HG03108 (cell line): ENCODE measurements around the gene FAT3.

Experiments used
- ATAC-seq: cut with Tn5 transposase; IDR thresholded peaks from one replicate; pipeline ENCODE4 v1.9.1; 2021; ENCODE audit warnings: moderate library complexity; ENCODE audit not compliant: unreplicated experiment

The FAT3 gene

DNA sequence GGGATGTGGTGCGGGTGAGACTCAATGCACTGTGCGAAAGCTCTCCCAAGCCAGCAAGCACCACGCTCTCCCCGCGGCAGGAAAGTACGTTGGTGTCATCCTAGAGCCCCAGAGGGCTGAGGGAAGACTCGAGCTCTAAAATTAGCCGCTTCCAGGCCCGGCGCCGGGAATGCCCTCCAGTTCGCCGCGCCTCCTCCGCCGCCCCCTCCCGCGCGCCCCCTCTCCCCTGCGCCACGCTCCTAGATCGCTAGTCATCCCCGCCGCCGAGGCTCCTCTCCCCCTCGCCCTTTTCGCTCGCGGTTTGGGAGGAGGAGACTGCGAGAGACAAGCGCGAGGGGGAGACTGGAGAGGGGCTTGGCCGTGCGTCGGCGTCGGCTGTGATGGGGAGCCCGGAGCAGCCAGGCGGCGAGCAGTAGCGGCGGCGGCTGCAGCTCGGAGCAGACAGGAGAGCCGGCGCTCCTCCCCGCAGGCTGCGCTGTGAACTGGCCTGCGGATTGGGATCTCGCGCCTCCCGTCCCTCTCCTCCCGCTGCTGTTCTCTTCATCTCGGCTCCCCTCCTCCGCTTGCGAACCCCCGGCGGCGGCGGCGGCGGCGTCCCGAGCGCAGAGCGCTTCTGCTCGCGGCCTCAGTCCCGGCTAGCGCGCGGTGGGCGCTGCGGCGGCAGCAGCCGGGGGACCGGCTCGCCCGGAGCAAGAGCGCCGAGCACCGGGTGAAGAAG is at the start of gene FAT3:
TSS of gene FAT3 (plus strand) at position 412 of the 718 bp plus-strand sequence. CDS start 127,295 bp downstream, outside the sequence.
- no peak for ATAC-seq

GRCh38 chr11:92179017-92179670 is 45.5 kb upstream of the FAT3 start:
- ATAC-seq = no peak

DNA sequence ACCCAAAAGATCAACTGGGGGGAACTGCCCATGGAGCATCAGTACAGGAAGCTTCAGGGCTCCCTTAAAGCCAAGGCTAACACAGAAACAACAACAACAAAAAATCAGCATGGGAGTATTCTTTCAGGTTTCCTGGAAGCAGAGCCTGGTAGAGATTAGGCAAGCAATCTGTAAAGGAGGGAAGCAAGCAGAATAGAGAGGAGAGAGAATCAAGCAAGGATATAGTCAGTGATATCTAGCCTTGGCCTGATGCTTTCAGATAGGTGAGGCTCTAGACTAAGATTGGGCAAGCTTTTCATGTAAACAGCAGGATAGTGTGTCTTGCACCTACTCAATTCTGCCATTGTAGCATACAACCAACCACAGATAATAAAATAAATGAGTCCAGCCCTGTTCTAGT is 44.4 kb upstream of the FAT3 start:
- ATAC-seq = no peak

GRCh38 chr11:92180664-92181251 is 43.9 kb upstream of the FAT3 start:
- no peak for ATAC-seq

GRCh38 chr11:92190535-92191206 is 33.9 kb upstream of the FAT3 start:
- ATAC-seq = no peak

DNA sequence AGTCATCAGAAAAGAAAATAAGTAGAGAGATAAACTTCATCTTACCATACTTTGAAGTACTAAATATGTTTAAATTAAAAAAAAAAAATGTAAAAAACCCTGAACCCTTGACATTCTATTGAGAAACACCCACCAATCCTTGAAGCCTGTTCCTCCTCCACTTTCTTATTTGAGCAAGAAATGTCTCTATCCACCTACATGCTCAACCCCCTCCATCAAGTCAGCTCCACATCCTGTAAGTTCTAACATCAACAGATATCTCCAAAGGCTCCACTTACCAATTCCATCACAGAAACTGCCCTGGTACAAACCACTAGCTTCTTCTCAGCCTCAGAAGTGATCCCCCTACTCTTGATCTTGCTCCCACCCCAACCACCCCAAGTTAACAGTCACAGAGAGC is 32.5 kb upstream of the FAT3 start:
- no peak for ATAC-seq

DNA sequence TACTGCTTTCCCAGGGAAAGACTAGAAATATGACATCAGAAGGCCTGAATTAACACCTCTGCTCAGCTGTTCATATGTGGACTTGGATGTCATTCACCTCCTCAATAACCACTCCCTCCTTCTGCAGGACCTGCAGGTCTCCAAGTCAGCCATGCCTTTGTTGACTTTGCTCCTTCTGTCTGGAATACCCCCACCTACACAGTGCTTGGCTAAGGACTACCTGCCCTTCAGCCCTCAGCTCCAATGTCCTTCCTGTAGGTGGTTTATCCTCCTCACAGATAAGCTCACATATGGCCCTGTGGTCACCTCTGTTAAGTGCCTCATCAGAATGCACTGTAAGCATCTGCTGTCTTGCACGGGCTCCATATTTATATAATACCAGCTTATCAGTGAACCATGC is 26.4 kb upstream of the FAT3 start:
- ATAC-seq = no peak

DNA sequence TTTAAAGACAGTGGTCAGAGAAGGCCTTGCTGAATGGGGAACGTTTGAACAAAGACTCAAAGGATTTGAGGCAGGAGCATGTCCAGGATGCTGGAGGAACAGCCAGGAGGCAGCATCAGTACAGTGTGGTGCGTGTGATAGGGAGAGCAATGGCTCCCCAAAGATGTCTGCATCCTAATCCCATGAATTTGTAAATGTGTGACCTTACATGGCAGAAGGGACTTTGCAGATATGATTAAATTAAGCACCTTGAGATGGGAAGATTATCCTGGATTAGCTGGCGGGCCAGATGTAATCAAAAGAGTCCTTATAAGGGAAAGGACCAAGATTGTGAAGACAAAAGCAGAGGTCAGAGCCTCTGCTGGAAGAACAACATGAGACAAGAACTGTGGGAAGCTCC is 24.6 kb upstream of the FAT3 start:
- ATAC-seq = no peak

GRCh38 chr11:92204731-92205130 is 19.9 kb upstream of the FAT3 start:
- ATAC-seq = no peak

- ATAC-seq = no peak
These were observed 18.2 kb upstream of the FAT3 start for GRCh38 chr11:92206441-92206840.

GRCh38 chr11:92211576-92212167 is 12.9 kb upstream of the FAT3 start:
- ATAC-seq = no peak

GRCh38 chr11:92212530-92212929 is 12.1 kb upstream of the FAT3 start:
- ATAC-seq = no peak

DNA sequence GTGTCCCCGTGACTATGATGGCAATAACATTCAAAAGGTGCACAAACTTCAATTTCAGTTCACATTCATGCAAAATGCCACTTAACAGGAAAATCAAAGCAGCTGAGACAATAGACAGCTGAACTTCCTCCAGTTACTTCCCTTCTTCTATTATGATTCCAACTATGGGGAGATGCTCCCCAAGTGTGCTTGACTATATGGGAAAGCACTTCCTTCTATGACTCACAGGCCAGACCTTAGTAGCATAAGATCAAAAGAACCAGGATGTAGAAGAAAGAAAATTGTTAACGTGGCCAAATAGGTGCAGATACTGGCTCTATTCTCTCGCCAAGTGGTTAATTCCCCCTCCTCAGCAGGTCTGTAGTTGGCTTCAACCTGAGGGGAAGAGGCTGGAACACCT is 7.8 kb upstream of the FAT3 start:
- ATAC-seq = no peak

- no peak for ATAC-seq
These were observed 5.1 kb upstream of the FAT3 start for GRCh38 chr11:92219476-92219875.

- ATAC-seq = no peak
These were observed 1.9 kb upstream of the FAT3 start for GRCh38 chr11:92222701-92223100.

DNA sequence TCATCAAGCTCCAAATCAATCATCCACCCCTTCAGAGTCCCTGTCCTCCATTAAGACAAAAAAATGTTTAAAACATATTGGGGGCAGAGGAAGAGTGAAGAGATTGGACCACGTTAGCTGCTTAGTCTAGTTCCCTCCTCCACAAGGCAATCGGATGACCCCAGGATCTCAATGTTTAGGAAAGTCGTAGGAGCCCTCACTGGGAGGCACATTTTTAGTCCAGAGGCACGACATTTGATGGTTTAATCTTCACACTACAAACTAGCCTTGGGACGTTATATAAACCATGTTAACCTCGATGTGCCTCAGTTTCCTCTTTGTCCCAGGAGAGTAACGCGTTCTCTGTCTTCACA is 588 bp upstream of the FAT3 start:
- ATAC-seq = no peak

DNA sequence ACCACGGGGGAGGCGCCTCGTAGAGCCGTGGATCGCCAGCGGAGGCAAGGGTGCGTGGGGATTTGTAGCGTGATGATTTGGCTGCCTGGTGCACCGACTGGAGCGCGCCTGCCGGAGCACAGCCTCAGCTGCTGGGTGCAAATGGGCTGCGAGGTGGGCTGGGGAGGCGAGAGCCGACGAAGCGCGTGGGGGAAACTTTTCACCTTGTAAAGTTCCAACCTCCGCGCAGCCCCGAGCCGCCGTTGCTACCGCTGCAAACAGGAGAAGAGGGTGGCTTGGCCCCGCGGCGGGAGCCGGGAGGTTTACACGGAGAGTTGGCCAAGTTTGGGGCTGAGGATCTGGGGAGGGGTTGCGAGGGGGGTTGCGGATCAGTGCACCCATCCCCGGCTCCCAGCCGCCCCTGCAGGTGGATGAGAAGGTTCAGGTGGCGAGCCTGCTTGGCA is 528 bp downstream of the FAT3 start:
- ATAC-seq = no peak

- ATAC-seq = no peak
These were observed 1.1 kb downstream of the FAT3 start for GRCh38 chr11:92225568-92226330.

- ATAC-seq = no peak
These were observed 2.0 kb downstream of the FAT3 start for GRCh38 chr11:92226331-92227229.
